GM18861 (cell line): Measurements from ENCODE around the gene ULK4.
"Not testable (repeated sequence)": the region's sequence is repeated elsewhere in the genome, so short reads cannot be mapped to it uniquely, and the experiment has no call there.

Experiments used
- ATAC-seq: cut with Tn5 transposase; IDR thresholded peaks from one replicate; pipeline ENCODE4 v1.9.1; 2021; ENCODE audit not compliant: unreplicated experiment

The ULK4 gene

DNA sequence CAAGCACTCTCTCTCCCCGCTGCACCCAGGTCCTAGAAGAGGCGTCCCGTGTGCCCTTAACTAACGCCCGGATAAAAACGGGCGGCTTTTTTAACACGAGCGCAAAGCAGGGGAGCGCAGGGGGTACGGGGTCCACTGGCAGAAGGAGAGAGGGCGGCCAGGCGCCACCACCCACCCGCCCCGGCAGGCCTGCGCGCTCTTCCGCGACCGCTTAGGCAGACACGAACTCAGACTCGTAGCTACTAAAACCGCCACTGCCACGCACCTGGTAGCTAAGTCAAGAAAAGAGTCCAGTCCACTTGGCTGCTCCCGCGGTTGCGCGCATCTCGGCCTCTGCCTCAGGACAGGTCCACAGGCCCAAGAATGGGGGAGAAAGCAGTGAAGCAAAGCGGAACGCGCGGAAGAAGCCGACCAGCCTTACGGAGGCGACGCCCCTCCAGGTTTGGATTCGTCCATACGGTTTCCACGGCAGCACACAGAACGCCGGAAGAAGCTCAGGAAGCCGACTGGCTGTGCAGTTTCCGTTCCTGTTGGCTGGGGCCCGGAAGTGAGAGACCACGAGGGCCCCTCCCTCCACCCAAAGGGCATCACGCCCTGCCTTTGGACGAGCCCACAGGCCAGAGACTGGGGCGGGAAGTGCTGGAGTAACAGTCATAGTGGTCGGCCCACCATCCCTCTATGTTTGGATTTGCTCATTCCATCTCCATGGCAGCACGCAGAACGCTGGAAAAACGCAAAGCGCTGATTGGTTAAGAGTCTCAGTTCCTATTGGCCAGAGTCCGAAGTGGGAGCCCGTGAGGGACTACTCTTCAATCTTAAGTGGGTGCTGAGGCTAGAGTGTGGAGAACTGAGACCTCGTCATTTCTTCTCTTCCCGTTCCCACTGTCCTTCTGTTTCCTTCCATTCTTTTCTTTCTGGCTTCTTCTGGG is at the start of gene ULK4:
Gene ULK4 (minus strand): TSS at position 353 of the 929 bp plus-strand sequence. CDS start 7,344 bp downstream, outside the sequence.
- peak; percentile 93 for ATAC-seq

DNA sequence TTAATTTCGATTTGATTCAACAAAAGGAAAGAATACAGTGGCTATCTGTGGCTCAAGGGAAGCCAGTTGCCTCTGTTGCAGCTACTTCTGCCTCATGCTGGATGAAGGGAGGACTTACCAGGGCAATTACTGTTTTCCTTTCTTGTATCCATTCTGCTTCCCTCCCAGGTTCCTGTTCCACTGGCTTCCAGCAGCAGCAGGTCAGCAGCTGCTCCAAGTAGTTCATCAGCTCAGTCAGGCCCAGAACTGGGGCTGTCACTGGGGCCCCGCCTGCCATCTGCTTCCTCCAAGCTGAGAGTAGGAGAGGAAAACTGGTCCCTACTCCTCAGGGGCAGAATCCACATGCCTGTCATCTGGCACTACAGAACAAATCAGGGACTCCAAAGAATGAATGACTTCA is 48.6 kb upstream of the ULK4 start:
- ATAC-seq, result no peak

DNA sequence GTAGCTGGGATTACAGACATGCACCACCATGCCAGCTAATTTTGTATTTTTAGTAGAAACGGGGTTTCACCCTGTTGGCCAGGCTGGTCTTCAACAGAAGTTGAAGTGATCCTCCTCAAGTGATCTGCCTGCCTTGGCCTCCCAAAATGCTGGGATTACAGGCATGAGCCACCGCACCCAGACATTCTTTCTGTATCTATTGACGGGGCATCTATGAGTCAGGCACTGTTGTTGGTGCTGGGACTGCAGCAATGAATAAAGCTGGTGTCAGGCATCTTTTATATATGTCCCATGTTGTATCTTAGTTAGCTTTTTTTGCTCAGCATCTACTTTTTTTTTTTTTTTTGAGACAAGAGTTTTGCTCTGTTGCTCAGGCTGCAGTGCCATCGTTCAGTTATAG is 47.6 kb upstream of the ULK4 start:
- ATAC-seq, result no peak

DNA sequence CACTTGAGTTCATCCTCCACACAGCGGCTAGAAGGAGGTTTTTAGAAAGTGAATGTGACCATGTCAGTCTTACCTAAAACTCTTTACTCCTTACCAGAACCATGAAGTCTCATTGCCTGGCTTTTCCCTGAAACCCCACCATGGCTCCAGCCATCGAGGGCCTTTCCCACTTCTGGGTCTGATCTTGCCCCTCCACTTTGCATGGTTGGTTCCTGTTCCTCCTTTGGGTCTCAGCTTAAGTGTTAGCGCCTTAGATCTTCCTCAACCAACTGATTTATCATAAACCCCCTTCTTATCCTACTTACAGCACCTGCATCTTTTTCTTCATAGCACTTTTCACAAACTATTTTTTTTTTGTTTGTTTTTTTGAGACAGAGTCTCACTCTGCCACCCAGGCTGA is 45.9 kb upstream of the ULK4 start:
- no peak for ATAC-seq

DNA sequence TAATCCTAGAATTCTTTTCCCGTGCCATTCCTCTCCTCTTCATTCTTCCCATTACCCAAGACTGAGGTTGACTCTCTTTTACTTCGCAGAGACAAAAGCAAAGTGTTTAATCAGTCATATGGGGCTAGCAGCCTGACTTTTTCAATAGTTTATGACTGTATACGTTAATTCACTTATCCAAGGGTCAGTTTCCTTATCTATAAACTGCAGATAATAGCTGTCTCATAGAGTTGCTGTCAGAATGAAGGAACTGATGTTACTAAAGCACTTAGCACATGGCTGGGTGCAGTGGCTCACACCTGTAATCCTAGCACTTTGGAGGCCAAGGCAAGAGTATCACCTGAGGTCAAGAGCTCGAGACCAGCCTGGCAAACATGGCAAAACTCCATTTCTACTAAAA is 43.5 kb upstream of the ULK4 start:
- no peak for ATAC-seq

DNA sequence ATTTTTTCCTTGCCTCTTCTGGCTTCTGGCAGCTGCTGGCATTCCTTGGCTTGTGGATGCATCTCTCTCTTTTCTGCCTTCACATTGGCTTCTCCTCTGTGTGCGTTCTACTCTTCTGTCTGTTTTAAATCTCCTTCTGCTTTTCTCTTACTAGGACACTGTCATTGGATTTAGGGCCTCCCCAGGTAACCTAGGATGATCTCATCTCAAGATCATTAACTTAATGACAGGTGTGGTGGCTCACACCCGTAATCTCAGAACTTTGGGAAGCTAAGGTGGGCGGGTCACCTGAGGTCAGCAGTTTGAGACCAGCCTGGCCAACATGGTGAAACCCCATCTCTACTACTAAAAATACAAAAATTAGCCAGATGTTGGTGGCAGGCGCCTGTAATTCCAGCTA is 40.9 kb upstream of the ULK4 start:
- ATAC-seq, result no peak

DNA sequence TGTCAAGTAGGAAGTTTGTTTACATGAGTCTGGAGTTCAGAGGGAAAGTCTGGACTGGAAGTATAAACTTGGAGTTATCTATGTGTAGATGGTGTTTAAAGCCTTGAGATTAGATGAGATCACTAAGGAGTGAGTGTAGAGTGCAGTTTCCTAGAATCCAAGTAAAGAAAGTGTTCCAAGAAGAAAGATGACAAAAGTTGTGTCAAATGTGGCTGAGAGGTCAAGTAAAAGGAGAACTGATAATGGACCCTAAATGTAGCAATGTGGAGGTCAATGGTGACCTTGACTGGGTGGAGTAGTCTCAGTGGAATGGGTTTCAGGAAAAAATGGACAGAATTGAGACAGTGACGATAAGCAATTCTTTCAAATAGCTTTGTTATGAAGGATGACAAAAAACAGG is 39.9 kb upstream of the ULK4 start:
- no peak for ATAC-seq

DNA sequence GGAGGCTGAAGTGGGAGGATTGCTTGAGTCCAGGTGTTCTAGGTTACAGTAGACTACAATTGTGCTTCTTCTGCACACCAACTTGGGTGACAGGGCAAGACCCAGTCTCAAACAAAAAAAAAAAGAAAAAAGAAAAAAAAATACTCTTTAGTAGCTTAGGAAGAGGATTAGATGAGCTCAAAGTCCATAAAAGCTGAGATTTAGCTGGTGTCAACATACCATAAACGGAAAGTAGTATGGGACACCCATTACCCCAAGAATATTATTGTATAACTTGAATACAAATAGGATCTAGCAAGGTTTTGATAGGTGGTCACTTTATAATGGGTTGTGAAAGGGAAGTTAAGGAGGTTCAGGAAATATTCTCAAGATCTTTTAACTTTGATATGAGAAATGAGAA is 38.0 kb upstream of the ULK4 start:
- no peak for ATAC-seq

DNA sequence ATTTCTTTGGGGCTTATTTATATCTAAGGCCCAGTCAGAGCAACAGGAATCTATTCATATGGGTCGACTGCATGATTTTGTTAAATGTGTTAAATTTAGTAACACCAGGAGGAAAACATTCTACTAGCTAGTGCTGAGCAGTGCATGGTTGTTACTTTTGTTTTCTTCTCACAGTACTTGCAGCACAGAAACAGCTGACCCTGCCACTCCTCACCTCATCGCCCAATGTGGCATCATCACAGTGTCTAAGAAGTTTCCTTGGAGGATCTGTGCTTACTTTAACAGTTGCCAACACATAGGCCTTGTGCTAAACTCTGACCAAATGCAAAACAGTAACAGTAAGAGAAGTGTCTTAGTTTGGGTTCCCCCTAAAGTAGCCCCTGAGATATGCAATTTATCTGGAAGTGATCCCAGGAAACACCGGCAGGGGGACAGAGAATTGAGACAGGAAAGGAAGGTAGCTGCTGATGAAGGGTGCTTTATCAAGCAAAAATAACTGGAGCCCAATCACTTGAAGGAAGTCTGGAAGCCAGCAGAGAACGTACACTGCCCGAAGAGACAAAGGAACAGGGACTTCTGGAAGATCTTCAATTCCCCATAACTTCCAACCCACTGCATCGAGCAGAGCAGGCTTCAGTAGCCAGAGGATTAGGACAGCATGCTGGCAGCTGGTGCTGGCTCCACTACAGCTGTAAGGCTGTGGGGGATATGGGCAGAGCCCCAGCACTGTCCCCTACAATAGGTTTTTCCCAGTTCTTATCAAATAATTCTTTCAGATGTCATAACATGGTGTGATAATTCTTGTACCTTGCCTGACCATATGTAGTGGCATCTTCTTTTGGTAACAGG is 36.0 kb upstream of the ULK4 start:
- ATAC-seq, result no peak

DNA sequence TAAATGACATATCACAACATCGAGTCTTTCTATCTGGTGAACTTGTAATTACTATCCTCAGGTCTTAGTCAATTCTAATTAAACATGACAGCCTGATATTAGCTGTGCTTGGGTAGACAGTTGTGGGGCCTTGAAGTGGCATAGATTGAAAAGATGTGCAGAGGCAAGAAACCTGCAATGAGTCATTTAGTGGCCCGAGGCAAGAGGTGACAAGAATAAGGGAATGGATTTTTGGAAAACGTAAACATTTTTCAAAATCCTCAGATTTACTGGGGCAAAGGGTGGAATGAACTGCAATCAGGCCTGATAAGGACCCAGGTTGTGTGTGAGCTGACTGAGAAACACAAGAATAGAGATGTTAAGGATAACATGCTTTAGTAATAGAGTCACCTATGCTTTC is 29.5 kb upstream of the ULK4 start:
- ATAC-seq, result no peak

DNA sequence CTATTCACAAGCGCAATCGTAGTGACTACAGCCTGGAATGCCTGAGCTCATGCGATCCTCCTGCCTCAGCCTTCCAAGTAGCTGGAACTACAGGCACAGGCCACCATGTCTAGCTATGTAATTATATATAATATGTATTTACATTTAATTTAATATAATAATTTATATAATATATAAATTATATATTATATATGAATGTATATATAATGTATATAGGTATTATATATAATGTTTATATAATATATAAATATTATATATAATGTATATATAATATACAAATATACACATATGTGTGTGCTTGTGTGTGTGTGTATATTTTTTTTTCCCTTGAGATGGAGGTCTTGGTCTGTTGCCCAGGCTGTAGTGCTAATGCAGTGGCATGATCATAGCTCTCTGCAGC is 27.6 kb upstream of the ULK4 start:
- ATAC-seq, result no peak

DNA sequence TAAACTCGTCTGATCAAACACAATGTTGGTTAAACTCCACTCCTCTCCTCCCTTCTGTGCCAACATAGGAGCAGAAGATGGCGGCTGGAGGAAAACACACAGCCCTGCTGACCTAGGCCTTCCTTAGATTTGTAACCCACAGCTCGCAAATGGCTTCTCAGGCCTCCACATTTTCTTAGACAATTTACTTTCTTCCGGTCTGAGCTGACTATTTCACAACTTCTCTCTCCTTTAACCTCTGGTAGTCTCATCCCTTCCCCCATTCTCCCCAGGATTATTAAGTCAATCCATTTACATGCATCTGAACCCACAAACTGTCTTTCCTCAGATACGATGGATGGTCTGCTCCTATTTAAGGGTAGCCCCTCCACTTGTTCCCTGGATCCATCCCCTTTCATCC is 25.7 kb upstream of the ULK4 start:
- ATAC-seq, result no peak

DNA sequence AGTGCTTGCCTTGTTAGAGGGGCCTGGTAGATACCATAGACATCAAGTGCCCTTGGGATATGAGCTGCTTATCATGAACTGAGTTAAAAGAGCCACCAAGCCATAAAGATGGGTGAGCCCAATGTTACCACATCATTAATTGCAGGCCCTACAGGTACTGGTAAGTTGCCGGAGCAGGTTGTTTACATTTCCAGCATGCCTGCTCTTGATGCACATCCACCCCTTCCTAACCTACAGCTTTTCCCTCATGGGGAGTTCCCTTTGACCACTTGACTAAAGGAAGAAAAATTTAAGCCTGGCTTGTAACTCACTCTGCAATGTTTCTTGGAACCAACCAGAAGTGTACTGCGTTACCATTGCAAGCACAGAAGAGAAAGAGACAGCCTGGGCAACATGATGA is 24.7 kb upstream of the ULK4 start:
- ATAC-seq, result no peak

DNA sequence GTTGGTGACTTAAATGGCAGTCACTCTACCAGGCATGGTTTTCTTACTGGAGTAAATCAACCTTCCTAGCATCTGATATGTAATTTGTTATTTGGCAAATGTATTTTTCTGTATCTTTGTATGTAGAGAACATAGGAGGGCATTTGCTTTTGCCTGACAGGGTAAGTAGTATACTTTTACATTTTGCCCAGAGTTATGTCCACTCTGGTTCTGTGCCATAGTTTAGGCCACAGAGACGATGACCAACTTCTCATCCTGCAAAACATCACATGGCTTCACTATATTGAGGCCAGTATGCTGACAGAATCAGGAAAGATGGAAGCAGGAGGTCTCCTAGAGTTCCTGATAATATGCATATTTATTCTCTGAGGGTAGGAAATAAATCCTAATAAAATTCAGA is 23.1 kb upstream of the ULK4 start:
- no peak for ATAC-seq

DNA sequence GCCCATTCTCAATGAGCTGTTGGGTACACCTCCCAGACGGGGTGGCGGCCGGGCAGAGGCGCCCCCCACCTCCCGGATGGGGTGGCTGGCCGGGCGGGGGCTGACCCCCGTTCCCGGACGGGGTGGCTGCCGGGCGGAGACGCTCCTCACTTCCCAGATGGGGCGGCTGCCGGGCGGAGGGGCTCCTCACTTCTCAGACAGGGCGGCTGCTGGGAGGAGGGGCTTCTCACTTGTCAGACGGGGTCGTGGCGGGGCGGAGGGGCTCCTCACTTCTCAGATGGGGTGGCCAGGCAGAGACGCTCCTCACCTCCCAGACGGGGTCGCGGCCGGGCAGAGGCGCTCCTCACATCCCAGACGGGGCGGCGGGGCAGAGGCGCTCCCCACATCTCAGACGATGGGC is 21.2 kb upstream of the ULK4 start:
- not testable (repeated sequence) for ATAC-seq

DNA sequence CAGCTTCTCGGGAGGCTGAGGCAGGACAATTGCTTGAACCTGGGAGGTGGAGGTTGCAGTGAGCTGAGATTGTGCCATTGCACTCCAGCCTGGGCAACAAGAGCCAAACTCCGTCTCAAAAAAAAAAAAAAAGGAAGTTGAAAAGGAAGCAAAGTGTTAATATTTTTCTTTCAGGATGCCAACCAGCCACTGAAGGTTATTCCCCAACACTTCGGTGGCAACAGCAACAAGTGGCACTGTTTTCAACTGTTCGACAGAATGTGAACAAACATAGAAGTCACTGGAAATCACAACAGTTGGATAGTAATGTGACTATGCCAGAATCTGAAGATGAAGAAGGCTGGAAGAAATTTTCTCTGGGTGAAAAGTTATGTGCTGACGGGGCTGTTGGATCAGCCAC is 15.5 kb upstream of the ULK4 start:
- not testable (repeated sequence) for ATAC-seq

DNA sequence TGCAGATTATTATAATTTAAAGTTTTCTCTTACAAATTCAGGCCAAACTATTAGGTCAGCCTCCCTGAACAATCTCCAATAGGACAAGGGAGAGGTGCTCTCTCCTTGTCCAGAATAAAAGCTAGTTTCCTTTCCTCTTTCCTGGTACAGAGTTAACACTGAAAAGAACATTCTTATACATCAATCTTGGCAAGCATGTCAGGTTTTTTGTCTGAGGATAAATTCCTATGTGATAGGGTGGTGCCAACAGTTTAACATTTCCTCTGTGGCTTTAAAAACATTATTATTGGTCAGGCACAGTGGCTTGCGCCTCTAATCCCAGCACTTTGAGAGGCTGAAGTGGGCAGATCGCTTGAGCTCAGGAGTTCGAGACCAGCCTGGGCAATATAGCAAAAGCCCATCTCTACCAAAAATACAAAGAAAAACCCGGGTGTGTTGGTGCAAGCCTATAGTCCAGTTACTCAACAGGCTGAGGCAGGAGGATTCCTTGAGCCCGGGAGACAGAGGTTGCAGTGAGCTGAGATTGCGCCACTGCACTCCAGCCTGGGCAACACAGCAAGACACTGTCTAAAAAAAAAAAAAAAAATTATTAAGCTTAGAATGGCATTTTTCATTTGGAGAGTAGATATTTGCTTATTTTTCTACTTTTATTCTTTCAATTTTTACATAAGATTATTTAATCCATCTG is 13.7 kb upstream of the ULK4 start:
- no peak for ATAC-seq

DNA sequence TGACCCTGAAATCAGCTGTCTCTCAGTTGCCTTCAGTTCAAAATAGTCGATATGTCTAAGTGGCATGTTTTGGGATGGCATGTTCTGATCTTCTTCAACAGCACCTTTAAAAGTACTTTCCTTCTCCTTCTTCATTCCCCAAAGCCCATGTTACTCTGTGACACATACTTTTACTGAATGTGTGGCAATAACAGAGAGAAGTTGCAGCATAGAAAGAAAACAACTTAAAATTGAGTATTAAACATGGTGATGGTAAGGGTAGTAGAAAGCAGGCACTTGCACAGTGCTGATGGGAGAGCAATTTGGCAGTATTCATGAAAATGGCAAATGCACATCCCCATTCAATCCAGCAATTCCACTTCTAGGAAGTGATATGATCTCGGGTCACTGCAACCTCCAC is 12.3 kb upstream of the ULK4 start:
- no peak for ATAC-seq

DNA sequence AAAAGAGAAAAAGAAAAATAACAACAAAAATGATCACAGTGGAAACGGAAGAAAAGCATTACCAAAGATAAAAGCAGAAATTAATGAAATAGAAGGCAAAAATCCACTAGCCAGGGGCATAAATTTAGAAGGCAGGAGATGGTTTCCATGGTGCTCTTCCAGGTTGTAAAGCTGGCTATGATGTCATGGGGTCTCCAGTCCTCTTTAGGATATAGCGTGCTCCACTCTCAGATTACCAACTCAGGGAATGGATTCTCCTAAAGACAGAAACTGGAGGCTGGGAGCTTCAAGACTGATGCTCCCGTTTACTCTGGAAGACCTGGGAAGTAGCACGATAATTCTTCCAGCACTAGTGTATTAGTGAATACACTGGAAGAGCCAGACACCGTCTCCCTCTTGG is 10.9 kb upstream of the ULK4 start:
- ATAC-seq, result no peak

DNA sequence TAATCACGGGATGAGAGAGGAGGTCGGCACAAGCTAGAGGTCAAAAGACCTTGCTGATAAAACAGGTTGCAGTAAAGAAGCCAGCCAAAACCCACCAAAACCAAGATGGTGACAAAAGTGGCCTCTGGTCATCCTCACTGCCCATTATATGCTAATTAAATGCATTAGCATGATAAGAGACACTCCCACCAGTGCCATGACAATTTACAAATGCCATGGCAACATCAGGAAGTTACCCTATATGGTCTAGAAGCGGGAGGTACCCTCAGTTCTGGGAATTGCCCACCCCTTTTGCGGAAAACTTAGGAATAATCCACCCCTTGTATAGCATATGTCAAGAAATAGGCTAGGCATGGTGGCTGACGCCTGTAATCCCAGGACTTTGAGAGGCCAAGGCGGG is 4.3 kb upstream of the ULK4 start:
- ATAC-seq, result no peak

DNA sequence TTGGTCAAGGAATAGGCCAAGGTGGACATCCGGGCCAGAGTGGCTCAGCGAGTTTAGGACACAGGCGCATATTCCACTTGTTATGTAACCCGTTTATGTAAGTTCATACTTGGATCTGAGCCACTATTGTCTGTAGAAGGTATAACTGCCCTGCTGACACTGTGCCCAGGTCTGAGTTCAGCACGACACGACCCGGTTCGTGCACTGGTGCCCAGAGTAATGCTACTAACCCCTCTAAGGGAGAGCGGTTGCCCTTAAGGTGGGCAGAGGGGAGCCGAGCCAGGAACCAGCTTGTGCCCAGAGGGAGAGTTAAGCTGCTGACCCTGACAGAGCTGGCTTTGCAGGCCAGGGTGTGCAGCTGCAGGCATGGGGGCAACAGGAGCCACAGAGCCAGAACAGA is 1.9 kb upstream of the ULK4 start:
- ATAC-seq, result no peak
